ENCODE results near the gene LAIR1. TPM values are rescaled to one million over a fixed set of nuclear protein-coding genes. Genes with fewer than 3 reads are reported as not detected.

The LAIR1 gene, protein sequence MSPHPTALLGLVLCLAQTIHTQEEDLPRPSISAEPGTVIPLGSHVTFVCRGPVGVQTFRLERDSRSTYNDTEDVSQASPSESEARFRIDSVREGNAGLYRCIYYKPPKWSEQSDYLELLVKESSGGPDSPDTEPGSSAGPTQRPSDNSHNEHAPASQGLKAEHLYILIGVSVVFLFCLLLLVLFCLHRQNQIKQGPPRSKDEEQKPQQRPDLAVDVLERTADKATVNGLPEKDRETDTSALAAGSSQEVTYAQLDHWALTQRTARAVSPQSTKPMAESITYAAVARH
- not detected in 2 replicates for total RNA-seq
- long read RNA-seq, result 0 reads

DNA sequence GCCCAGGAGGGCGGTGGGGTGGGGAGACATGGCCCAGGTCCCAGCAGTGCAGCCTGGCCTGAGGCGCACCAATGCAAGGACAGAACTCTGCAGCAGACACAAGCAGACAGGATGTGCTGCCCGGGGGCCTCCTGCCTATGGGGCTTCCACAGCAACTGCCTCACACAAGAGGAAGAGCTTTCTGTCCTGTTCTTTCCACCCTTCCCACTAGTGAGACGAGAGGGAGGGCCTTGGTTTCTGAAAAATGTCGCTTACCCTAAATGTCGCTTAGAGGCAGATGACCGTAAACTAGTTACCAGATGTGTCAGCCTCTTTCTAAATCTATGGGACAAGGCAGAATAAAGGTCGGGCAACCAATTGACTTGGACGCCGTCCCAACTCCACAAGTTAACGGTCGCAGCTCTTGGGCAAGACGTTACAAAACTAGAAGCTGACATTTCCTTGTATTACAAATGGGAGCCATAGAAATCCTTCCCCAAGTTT, at the start of gene LAIR1:
Gene LAIR1 (minus strand): TSS at position 157 of the 483 bp plus-strand sequence. CDS start 127 bp downstream, at position 30.
- Mint-ChIP-seq H3K4me1 (ENCODE audit: unreplicated experiment) (no peaks in the 10 kb centered on the region), H3K27me3 (ENCODE audit: unreplicated experiment) (no peaks in the 10 kb centered on the region), H3K27ac (ENCODE audit: unreplicated experiment) (no peak within 1 kb of the TSS), H3K9me3 (ENCODE audit: unreplicated experiment) (no peaks in the 10 kb centered on the region), H3K36me3 (ENCODE audit: unreplicated experiment) (no peaks in the 10 kb centered on the region), H3K4me3 (ENCODE audit: unreplicated experiment) (no peak within 1 kb of the TSS)
- TF ChIP-seq CTCF (IDR thresholded peaks at IDR 0.05), result no peak
- DNase-seq (ENCODE audit: extremely low spot score, unreplicated experiment), result no peak

DNA sequence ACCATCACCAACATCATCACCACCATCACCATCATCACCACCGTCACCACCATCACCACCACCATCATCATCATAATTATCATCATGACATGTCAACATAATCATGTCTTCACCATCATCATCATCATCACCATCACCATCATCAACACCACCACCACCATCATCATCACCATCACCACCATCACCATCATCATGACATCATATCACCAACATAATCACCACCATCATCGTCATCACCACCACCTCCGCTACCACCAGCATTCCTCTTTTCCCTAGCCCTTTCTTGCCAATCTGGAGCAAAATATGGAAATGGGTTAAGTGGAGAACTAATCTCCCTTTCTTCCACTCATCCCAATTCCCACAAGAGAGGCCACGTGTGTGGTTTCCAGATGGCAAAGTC, 49.4 kb upstream of the LAIR1 start:
- Mint-ChIP-seq H3K27ac (ENCODE audit: unreplicated experiment) (no peak overlapping the region), H3K4me1 (ENCODE audit: unreplicated experiment) (peaks cover 4% of the 10 kb centered on the region), H3K27me3 (ENCODE audit: unreplicated experiment) (peaks cover 23% of the 10 kb centered on the region), H3K9me3 (ENCODE audit: unreplicated experiment) (no peaks in the 10 kb centered on the region), H3K4me3 (ENCODE audit: unreplicated experiment) (no peak overlapping the region), H3K36me3 (ENCODE audit: unreplicated experiment) (no peaks in the 10 kb centered on the region)
- no peak for DNase-seq (ENCODE audit: extremely low spot score, unreplicated experiment)
- TF ChIP-seq CTCF (IDR thresholded peaks at IDR 0.05), result no peak

GRCh38 chr19:54412877-54413276, 48.1 kb upstream of the LAIR1 start:
- no peak for TF ChIP-seq CTCF (IDR thresholded peaks at IDR 0.05)
- H3K4me3 Mint-ChIP-seq (ENCODE audit: unreplicated experiment), result no peak overlapping the region
- DNase-seq (ENCODE audit: extremely low spot score, unreplicated experiment), result no peak
- H3K27me3 Mint-ChIP-seq (ENCODE audit: unreplicated experiment), result peaks cover 19% of the 10 kb centered on the region
- no peaks in the 10 kb centered on the region for H3K4me1 Mint-ChIP-seq (ENCODE audit: unreplicated experiment)
- H3K27ac Mint-ChIP-seq (ENCODE audit: unreplicated experiment), result no peak overlapping the region
- no peaks in the 10 kb centered on the region for H3K36me3 Mint-ChIP-seq (ENCODE audit: unreplicated experiment)
- no peaks in the 10 kb centered on the region for H3K9me3 Mint-ChIP-seq (ENCODE audit: unreplicated experiment)

GRCh38 chr19:54411033-54411432, 46.3 kb upstream of the LAIR1 start:
- DNase-seq (ENCODE audit: extremely low spot score, unreplicated experiment), result no peak
- Mint-ChIP-seq H3K4me3 (ENCODE audit: unreplicated experiment) (no peak overlapping the region), H3K27me3 (ENCODE audit: unreplicated experiment) (peaks cover 9% of the 10 kb centered on the region), H3K4me1 (ENCODE audit: unreplicated experiment) (no peaks in the 10 kb centered on the region), H3K27ac (ENCODE audit: unreplicated experiment) (no peak overlapping the region), H3K9me3 (ENCODE audit: unreplicated experiment) (peaks cover 4% of the 10 kb centered on the region), H3K36me3 (ENCODE audit: unreplicated experiment) (no peaks in the 10 kb centered on the region)
- TF ChIP-seq CTCF (IDR thresholded peaks at IDR 0.05), result no peak

GRCh38 chr19:54408456-54409026, 43.8 kb upstream of the LAIR1 start:
- Mint-ChIP-seq H3K27ac (ENCODE audit: unreplicated experiment) (no peak overlapping the region), H3K4me3 (ENCODE audit: unreplicated experiment) (no peak overlapping the region), H3K27me3 (ENCODE audit: unreplicated experiment) (peaks cover 5% of the 10 kb centered on the region), H3K36me3 (ENCODE audit: unreplicated experiment) (no peaks in the 10 kb centered on the region), H3K9me3 (ENCODE audit: unreplicated experiment) (peaks cover 4% of the 10 kb centered on the region), H3K4me1 (ENCODE audit: unreplicated experiment) (no peaks in the 10 kb centered on the region)
- TF ChIP-seq CTCF (IDR thresholded peaks at IDR 0.05), result no peak
- no peak for DNase-seq (ENCODE audit: extremely low spot score, unreplicated experiment)

Data from osteocyte (in vitro differentiated cells).